GM12878 (cell line): ENCODE results near the gene FBXO5.

Experiments
- CEBPZ ChIP-seq: fragments of 150-350 bp; IDR thresholded peaks from 2 replicates; pipeline ENCODE4 v1.6.1; 2016; ENCODE audit warnings: low read depth, low read length
- CHD2 ChIP-seq: IDR thresholded peaks from 2 replicates; pipeline ENCODE4 v1.6.1; 2011; ENCODE audit warnings: low read depth, low read length, improper control_type of control experiment, borderline replicate concordance
- CREB1 ChIP-seq: IDR thresholded peaks from 2 replicates; pipeline ENCODE4 v1.6.1; 2012; ENCODE audit warnings: low read depth, mild to moderate bottlenecking, inconsistent platforms
- CTCF ChIP-seq, 3 experiments: IDR thresholded peaks in 2 of 3; conservative IDR thresholded peaks in 1 of 3; 2 replicates each; pipeline ENCODE4 v1.5.1; 2011; ENCODE audit warnings: low read depth in 3 of 3, low read length in 3 of 3, mild to moderate bottlenecking in 3 of 3, control low read depth in 2 of 3, moderate library complexity in 2 of 3, inconsistent platforms in 1 of 3, mixed read lengths in 1 of 3; ENCODE audit not compliant: control insufficient read depth in 2 of 3, insufficient read depth in 1 of 3; ENCODE audit errors: extremely low read depth in 1 of 3
- POLR2A ChIP-seq: IDR thresholded peaks from 2 replicates; pipeline ENCODE4 v1.6.1; 2011; ENCODE audit warnings: low read depth, mild to moderate bottlenecking, low read length
- STAT1 ChIP-seq: fragments of 450-650 bp; conservative IDR thresholded peaks from 2 replicates; pipeline ENCODE4 v1.6.1; 2014; ENCODE audit warnings: antibody characterized with exemption, mild to moderate bottlenecking
- YY1 ChIP-seq: IDR thresholded peaks from 2 replicates; pipeline ENCODE4 v1.6.1; 2011; ENCODE audit warnings: low read depth, mild to moderate bottlenecking, low read length

- TF ChIP-seq CTCF (IDR thresholded peaks at IDR 0.05 in 2 of 3, conservative IDR thresholded peaks at IDR 0.05 in 1 of 3; ENCODE audit: control insufficient read depth in 2 of 3, extremely low read depth in 1 of 3, insufficient read depth in 1 of 3, low read depth in 3 of 3, low read length in 3 of 3) (no peak), CHD2 (no peak), CREB1 (no peak), CEBPZ (no peak), YY1 (no peak), STAT1 (no peak), POLR2A (no peak)
Measured at GRCh38 chr6:152981219-152981618, 1.6 kb downstream of the FBXO5 start.
